Measurements from ENCODE around the gene NUTF2. TPM values are rescaled to one million over a fixed set of nuclear protein-coding genes. Genes with fewer than 3 reads are reported as not detected.
A peak's percentile ranks its signal among the peaks of the same experiment; 100 is the strongest.

Gene NUTF2
- total and polyA plus RNA-seq, 2 of the 4 experiments (the other 2 are of a cell fraction): 42.7 to 361 TPM

GRCh38 chr16:67872631-67873434, 26.1 kb downstream of the NUTF2 start, which contains the start of gene EDC4:
Gene EDC4 (plus strand): TSS chr16:67873052. CDS start chr16:67873262, 210 bp downstream.
- H4K91ac ChIP-seq (ENCODE audit: insufficient read depth, low read depth, low read length): peak within 1 kb of the TSS; percentile 36; the same call in 1 of the 2 replicates
- intact Hi-C loops (cut with micrococcal nuclease): loop anchor here (2.0 kb wide), 1 partner anchor 26 kb away; the partner anchor contains the start of genes CENPT and NUTF2
- CTCF ChIA-PET: interaction anchor here (1.2 kb wide), 1 partner anchor 203 kb away, joined by 3 read pairs; no protein-coding TSS in a partner anchor

More at GRCh38 chr16:67872631-67873434, 26.1 kb downstream of the NUTF2 start, which contains the start of gene EDC4:
- Histone ChIP-seq H3K4me1 (ENCODE audit: control insufficient read depth, insufficient read depth, low read length) (peaks cover 10% of the 10 kb centered on the region), H3K4me2 (ENCODE audit: low read depth, low read length) (peak within 1 kb of the TSS; percentile 95), H2BK15ac (ENCODE audit: low read depth, low read length) (no peak within 1 kb of the TSS), H2AK9ac (replicated peaks; ENCODE audit: low read depth, low read length, poor library complexity) (peak within 1 kb of the TSS; percentile 84), H3K56ac (ENCODE audit: extremely low read depth, insufficient read depth, low read length) (peak within 1 kb of the TSS; percentile 80), H3K9me3 (ENCODE audit: control insufficient read depth, insufficient read depth, low read length) (no peaks in the 10 kb centered on the region), H3K27me3 (ENCODE audit: control insufficient read depth, insufficient read depth, low read length) (no peaks in the 10 kb centered on the region), H3K4me3 (ENCODE audit: insufficient read depth, low read depth, low read length) (peak within 1 kb of the TSS; percentile 89), H3K4ac (ENCODE audit: low read depth, low read length) (peak within 1 kb of the TSS; percentile 53), H4K8ac (ENCODE audit: low read depth in 2 of 2, low read length in 2 of 2) (peak within 1 kb of the TSS; percentile 64 to 92), H3K79me1 (ENCODE audit: low read depth in 1 of 2, low read length in 2 of 2) (peaks cover 35 to 80% of the 10 kb centered on the region in 2 experiments), H2AFZ (replicated peaks; ENCODE audit: low read length, poor library complexity) (peak within 1 kb of the TSS; percentile 95), H2BK20ac (ENCODE audit: low read depth, low read length) (no peak within 1 kb of the TSS), H3K18ac (ENCODE audit: low read depth, low read length) (no peak within 1 kb of the TSS; the same call in 1 of the 2 replicates), H4K5ac (ENCODE audit: low read depth, low read length) (peak within 1 kb of the TSS; percentile 78), H3K23ac (ENCODE audit: low read depth, low read length) (peak within 1 kb of the TSS; percentile 19), H2AK5ac (ENCODE audit: low read depth, low read length) (peak within 1 kb of the TSS; percentile 74), H3K14ac (replicated peaks; ENCODE audit: low read depth, low read length) (peak within 1 kb of the TSS; percentile 67), H4K20me1 (ENCODE audit: insufficient read depth, low read length) (peaks cover 49% of the 10 kb centered on the region), H3K9ac (ENCODE audit: low read depth, low read length) (peak within 1 kb of the TSS; percentile 95), H3K27ac (ENCODE audit: insufficient read depth, low read length) (peak within 1 kb of the TSS; percentile 82), H2BK120ac (ENCODE audit: low read depth, low read length) (no peak within 1 kb of the TSS), H3K9me1 (ENCODE audit: insufficient read depth, low read length) (peaks cover 18% of the 10 kb centered on the region), H3K36me3 (ENCODE audit: control insufficient read depth, insufficient read depth, low read length) (peaks cover 50% of the 10 kb centered on the region), H2BK5ac (ENCODE audit: low read depth, low read length, poor library complexity, severe bottlenecking) (peak within 1 kb of the TSS; percentile 59)
- in situ Hi-C loops (cut with MboI; ENCODE audit: low sequenced_read_pairs): no loop called here
- ATAC-seq (ENCODE audit: low read depth) (peak; percentile 91), DNase-seq (peak; percentile 78)
- WGBS, 2 experiments (ENCODE audit: extremely low coverage in 2 of 2, insufficient read length in 1 of 2): 3% methylated on average over 37 of the region's 72 CpGs; no CpG with 5 or more reads in 1 of the 2 experiments
- dilution Hi-C loops (cut with HindIII; ENCODE audit: low sequenced_read_pairs, unreplicated experiment): no loop called here
- TF ChIP-seq CHD1 (IDR thresholded peaks at IDR 0.05; ENCODE audit: low read depth, low read length) (0 out of 2 replicates have a peak, but pooled peaks have one; percentile 62), MAZ (IDR thresholded peaks at IDR 0.05; ENCODE audit: borderline replicate concordance, low read depth, low read length) (peak; percentile 99), POLR2A (IDR thresholded peaks at IDR 0.05; ENCODE audit: low read depth, low read length) (peak; percentile 73), ELK1 (IDR thresholded peaks at IDR 0.05; ENCODE audit: borderline replicate concordance, low read depth, low read length) (no peak), USF2 (IDR thresholded peaks at IDR 0.05; ENCODE audit: low read depth, low read length) (0 out of 2 replicates have a peak, but pooled peaks have one; percentile 3), MXI1 (IDR thresholded peaks at IDR 0.05; ENCODE audit: borderline replicate concordance, low read depth, low read length) (0 out of 2 replicates have a peak, but pooled peaks have one; percentile 69), BHLHE40 (IDR thresholded peaks at IDR 0.05; ENCODE audit: low read depth, low read length) (no peak), SMC3 (IDR thresholded peaks at IDR 0.05; ENCODE audit: low read depth, low read length) (no peak)
- no TSS peak for BruUV-seq (replicated peaks)
- POLR2A ChIA-PET (ENCODE audit: unreplicated experiment): no interaction called here
